ENCODE results near the gene LTBP1.

LTBP1 gene

DNA sequence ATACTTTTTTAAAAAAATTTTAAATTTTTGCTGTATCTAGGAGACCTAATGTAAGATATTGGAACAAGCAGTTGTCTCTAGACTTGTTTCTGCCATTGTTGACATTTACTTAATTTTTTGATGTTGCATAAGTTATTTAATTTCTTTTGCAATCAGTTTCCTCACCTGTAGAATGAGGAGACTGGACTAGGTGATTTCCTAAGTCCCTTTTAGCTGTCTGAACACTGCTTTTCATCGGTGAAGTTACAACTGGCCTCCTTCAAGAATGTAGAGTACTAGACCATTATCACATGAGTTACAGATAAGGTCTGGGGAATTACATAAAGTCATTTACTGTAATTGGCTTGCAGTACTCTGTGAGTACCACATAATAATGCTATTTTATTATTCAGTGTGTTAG, 147.6 kb downstream of the LTBP1 start:
- no peaks in the 10 kb centered on the region for H3K79me2 ChIP-seq (ENCODE audit: insufficient read depth, low read depth)
- peak overlapping the region; percentile 4; the same call in 1 of the 2 replicates for H3K4me2 ChIP-seq
- no peak overlapping the region for H2AFZ ChIP-seq (ENCODE audit: low read depth)
- TF ChIP-seq, protein P1, sequence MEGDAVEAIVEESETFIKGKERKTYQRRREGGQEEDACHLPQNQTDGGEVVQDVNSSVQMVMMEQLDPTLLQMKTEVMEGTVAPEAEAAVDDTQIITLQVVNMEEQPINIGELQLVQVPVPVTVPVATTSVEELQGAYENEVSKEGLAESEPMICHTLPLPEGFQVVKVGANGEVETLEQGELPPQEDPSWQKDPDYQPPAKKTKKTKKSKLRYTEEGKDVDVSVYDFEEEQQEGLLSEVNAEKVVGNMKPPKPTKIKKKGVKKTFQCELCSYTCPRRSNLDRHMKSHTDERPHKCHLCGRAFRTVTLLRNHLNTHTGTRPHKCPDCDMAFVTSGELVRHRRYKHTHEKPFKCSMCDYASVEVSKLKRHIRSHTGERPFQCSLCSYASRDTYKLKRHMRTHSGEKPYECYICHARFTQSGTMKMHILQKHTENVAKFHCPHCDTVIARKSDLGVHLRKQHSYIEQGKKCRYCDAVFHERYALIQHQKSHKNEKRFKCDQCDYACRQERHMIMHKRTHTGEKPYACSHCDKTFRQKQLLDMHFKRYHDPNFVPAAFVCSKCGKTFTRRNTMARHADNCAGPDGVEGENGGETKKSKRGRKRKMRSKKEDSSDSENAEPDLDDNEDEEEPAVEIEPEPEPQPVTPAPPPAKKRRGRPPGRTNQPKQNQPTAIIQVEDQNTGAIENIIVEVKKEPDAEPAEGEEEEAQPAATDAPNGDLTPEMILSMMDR (conservative IDR thresholded peaks at IDR 0.05; ENCODE audit: low read depth, low read length), result no peak
- no peaks in the 10 kb centered on the region for H3K27me3 ChIP-seq (ENCODE audit: insufficient read depth, low read depth)
- no peak overlapping the region for H3K27ac ChIP-seq
- no peak overlapping the region for H3K9ac ChIP-seq
- no peak overlapping the region for H3K4me3 ChIP-seq (IDR thresholded peaks at IDR 0.05; ENCODE audit: insufficient read depth, low read depth, low read length)
- peaks cover 3% of the 10 kb centered on the region for H3K4me1 ChIP-seq (ENCODE audit: low read depth, poor library complexity, severe bottlenecking)
- no peaks in the 10 kb centered on the region for H3K36me3 ChIP-seq (ENCODE audit: insufficient read depth)
- H4K20me1 ChIP-seq (ENCODE audit: insufficient read depth), result no peaks in the 10 kb centered on the region

DNA sequence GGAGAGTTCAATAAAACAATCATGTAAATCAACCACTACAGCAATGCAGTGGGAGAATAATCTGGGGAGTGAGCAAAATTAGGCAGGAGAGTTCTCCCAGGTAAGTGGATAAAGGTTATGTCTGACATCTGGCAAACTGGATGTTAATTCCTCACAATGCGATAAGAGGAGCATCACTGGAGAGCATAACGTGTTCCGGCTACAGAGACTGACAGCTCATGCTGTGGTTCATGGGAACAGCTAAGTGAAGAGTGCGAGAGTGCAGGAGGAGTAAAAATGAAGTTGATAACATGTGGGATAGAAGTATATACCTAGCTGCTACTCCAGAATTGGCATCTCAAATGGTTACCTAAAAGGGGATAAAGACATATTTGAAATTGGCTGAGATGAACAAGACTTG, 153.2 kb downstream of the LTBP1 start:
- Histone ChIP-seq H3K27me3 (ENCODE audit: insufficient read depth, low read depth) (no peaks in the 10 kb centered on the region), H3K4me3 (IDR thresholded peaks at IDR 0.05; ENCODE audit: insufficient read depth, low read depth, low read length) (no peak overlapping the region), H3K4me1 (ENCODE audit: low read depth, poor library complexity, severe bottlenecking) (no peaks in the 10 kb centered on the region), H3K9ac (no peak overlapping the region), H3K36me3 (ENCODE audit: insufficient read depth) (no peaks in the 10 kb centered on the region), H2AFZ (ENCODE audit: low read depth) (no peak overlapping the region), H4K20me1 (ENCODE audit: insufficient read depth) (no peaks in the 10 kb centered on the region), H3K4me2 (no peak overlapping the region), H3K27ac (no peak overlapping the region), H3K79me2 (ENCODE audit: insufficient read depth, low read depth) (no peaks in the 10 kb centered on the region)
- TF ChIP-seq, protein P1 (conservative IDR thresholded peaks at IDR 0.05; ENCODE audit: low read depth, low read length), result no peak

DNA sequence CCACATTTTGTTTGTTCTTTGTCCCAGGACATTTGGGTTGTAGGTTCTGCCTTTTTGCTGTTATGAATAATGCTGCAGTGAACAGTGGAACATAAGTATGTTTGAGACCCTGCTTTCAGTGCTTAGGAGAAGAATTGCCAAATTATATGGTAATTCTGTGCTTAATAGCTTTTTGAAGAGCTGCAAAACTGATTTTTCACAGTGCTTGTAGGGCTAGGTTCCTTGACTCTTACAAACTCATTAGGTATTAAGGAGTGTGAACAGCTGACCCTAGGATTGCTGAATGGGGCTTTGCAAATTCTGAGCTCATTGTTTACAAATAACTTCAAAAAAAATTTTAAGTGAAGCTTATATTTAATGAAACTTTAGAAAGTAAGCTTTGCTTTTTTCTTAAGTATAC, 154.2 kb downstream of the LTBP1 start:
- H3K79me2 ChIP-seq (ENCODE audit: insufficient read depth, low read depth), result no peaks in the 10 kb centered on the region
- no peaks in the 10 kb centered on the region for H3K36me3 ChIP-seq (ENCODE audit: insufficient read depth)
- no peaks in the 10 kb centered on the region for H3K27me3 ChIP-seq (ENCODE audit: insufficient read depth, low read depth)
- no peak overlapping the region for H3K9ac ChIP-seq
- H3K4me3 ChIP-seq (IDR thresholded peaks at IDR 0.05; ENCODE audit: insufficient read depth, low read depth, low read length), result no peak overlapping the region
- no peak overlapping the region for H3K27ac ChIP-seq
- no peak overlapping the region for H2AFZ ChIP-seq (ENCODE audit: low read depth)
- TF ChIP-seq, protein P1 (conservative IDR thresholded peaks at IDR 0.05; ENCODE audit: low read depth, low read length), result no peak
- H3K4me2 ChIP-seq, result no peak overlapping the region
- H4K20me1 ChIP-seq (ENCODE audit: insufficient read depth), result no peaks in the 10 kb centered on the region
- no peaks in the 10 kb centered on the region for H3K4me1 ChIP-seq (ENCODE audit: low read depth, poor library complexity, severe bottlenecking)

DNA sequence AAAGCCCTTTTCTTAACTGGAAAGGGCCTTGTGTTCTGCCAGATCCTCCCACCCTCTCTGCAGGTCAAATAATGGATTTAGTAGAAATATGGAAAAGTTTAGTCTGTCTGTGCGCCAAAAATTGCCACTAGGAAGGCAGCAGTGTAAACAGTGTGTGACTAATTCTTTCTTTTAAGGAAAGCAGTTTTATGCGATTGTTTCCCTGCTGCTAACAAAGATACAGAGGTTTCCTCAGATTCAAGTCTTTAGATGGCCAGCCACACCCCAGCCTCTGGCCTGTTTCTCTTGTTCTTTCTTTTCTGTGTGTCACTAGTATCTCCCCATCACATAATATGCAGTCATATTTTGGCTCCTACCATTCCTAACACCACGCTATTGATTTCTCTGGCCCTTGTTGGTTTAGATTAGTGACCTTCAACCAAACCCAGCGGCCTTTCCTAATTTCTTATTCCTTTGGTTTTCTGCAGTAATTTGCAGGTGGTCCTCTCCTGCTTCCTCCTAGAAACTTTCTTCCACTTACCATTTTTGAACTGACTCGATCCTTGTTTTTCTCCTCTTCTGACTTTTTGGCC, 157.4 kb downstream of the LTBP1 start:
- no peak overlapping the region for H3K9ac ChIP-seq
- H2AFZ ChIP-seq (ENCODE audit: low read depth), result no peak overlapping the region
- no peak overlapping the region for H3K4me2 ChIP-seq

More for the DNA sequence above, 157.4 kb downstream of the LTBP1 start:
- Histone ChIP-seq H3K36me3 (ENCODE audit: insufficient read depth) (no peaks in the 10 kb centered on the region), H3K4me1 (ENCODE audit: low read depth, poor library complexity, severe bottlenecking) (no peaks in the 10 kb centered on the region), H3K4me3 (IDR thresholded peaks at IDR 0.05; ENCODE audit: insufficient read depth, low read depth, low read length) (no peak overlapping the region), H4K20me1 (ENCODE audit: insufficient read depth) (no peaks in the 10 kb centered on the region), H3K79me2 (ENCODE audit: insufficient read depth, low read depth) (no peaks in the 10 kb centered on the region), H3K27ac (no peak overlapping the region), H3K27me3 (ENCODE audit: insufficient read depth, low read depth) (no peaks in the 10 kb centered on the region)
- TF ChIP-seq, protein P1 (conservative IDR thresholded peaks at IDR 0.05; ENCODE audit: low read depth, low read length), result no peak

All from KMS-11 (cell line).